ENCODE results near the gene FBXO11. TPM values are rescaled to one million over a fixed set of nuclear protein-coding genes. Genes with fewer than 3 reads are reported as not detected.

FBXO11 gene
- total and polyA plus RNA-seq, 2 donors (not counting 1 experiment from before 2014, with no cell fraction given), result 37.7 to 81.6 TPM

DNA sequence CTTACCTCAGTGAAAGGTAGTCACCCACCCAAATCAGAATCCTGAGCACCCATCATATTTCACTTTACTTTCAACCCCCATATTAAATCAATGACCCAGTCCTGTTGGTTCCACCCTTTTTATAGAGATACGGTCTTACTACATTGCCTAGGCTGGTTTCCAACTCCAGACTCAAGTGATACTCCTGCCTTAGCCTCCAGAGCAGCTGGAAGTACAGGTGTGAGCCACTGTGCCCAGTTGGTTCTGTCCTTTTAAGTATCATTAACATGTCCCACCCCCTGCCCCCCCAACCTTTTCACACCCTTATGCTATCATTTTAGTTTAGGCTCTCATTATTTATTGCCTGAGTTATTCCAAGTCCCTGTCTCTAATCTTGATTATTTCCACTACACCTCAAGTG, 94.6 kb downstream of the FBXO11 start:
- Histone ChIP-seq H3K9ac (ENCODE audit: insufficient read depth, low read length) (no peak overlapping the region), H3K4me2 (ENCODE audit: extremely low read depth, insufficient read depth, low read length) (no peak overlapping the region), H3K36me3 (ENCODE audit: control insufficient read depth, insufficient read depth, low read length) (peaks cover 6% of the 10 kb centered on the region)

GRCh38 chr2:47810850-47811249, 95.4 kb downstream of the FBXO11 start:
- Histone ChIP-seq H2AFZ (ENCODE audit: low read length) (no peak overlapping the region), H3K4me3 (replicated peaks in 1 of 4; ENCODE audit: control extremely low read depth in 1 of 4, insufficient read depth in 1 of 4, low read depth in 3 of 4, low read length in 4 of 4) (no peak overlapping the region), H3K27ac (ENCODE audit: insufficient read depth, low read length) (no peak overlapping the region), H3K9ac (ENCODE audit: insufficient read depth, low read length) (no peak overlapping the region), H3K36me3 (ENCODE audit: control insufficient read depth, insufficient read depth, low read length) (peaks cover 7% of the 10 kb centered on the region), H3K79me2 (ENCODE audit: control insufficient read depth, insufficient read depth, low read length) (no peaks in the 10 kb centered on the region), H4K20me1 (ENCODE audit: control insufficient read depth, extremely low read depth, insufficient read depth, low read length) (no peaks in the 10 kb centered on the region), H3K4me1 (ENCODE audit: control insufficient read depth, extremely low read depth, insufficient read depth, low read length) (peaks cover 6% of the 10 kb centered on the region), H3K9me3 (ENCODE audit: control insufficient read depth, insufficient read depth, low read depth, low read length) (no peaks in the 10 kb centered on the region), H3K27me3 (ENCODE audit: control insufficient read depth, insufficient read depth, low read length) (no peaks in the 10 kb centered on the region), H3K4me2 (ENCODE audit: extremely low read depth, insufficient read depth, low read length) (no peak overlapping the region)
- TF ChIP-seq, protein P1, sequence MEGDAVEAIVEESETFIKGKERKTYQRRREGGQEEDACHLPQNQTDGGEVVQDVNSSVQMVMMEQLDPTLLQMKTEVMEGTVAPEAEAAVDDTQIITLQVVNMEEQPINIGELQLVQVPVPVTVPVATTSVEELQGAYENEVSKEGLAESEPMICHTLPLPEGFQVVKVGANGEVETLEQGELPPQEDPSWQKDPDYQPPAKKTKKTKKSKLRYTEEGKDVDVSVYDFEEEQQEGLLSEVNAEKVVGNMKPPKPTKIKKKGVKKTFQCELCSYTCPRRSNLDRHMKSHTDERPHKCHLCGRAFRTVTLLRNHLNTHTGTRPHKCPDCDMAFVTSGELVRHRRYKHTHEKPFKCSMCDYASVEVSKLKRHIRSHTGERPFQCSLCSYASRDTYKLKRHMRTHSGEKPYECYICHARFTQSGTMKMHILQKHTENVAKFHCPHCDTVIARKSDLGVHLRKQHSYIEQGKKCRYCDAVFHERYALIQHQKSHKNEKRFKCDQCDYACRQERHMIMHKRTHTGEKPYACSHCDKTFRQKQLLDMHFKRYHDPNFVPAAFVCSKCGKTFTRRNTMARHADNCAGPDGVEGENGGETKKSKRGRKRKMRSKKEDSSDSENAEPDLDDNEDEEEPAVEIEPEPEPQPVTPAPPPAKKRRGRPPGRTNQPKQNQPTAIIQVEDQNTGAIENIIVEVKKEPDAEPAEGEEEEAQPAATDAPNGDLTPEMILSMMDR (conservative IDR thresholded peaks at IDR 0.05 in 1 of 2, IDR thresholded peaks at IDR 0.05 in 1 of 2; ENCODE audit: low read depth in 1 of 2, low read length in 2 of 2), result no peak
- TF ChIP-seq EZH2 (IDR thresholded peaks at IDR 0.05; ENCODE audit: low read length, missing control alignments), result no peak
- no peak for DNase-seq (ENCODE audit: low read depth in 2 of 2)

More for the DNA sequence above, 94.6 kb downstream of the FBXO11 start:
- H2AFZ ChIP-seq (ENCODE audit: low read length), result no peak overlapping the region
- H3K27ac ChIP-seq (ENCODE audit: insufficient read depth, low read length), result no peak overlapping the region
- DNase-seq (ENCODE audit: low read depth in 2 of 2), result no peak
- TF ChIP-seq EZH2 (IDR thresholded peaks at IDR 0.05; ENCODE audit: low read length, missing control alignments), result no peak
- TF ChIP-seq, protein P1 (conservative IDR thresholded peaks at IDR 0.05 in 1 of 2, IDR thresholded peaks at IDR 0.05 in 1 of 2; ENCODE audit: low read depth in 1 of 2, low read length in 2 of 2), result no peak
- H3K79me2 ChIP-seq (ENCODE audit: control insufficient read depth, insufficient read depth, low read length), result no peaks in the 10 kb centered on the region
- no peaks in the 10 kb centered on the region for H3K27me3 ChIP-seq (ENCODE audit: control insufficient read depth, insufficient read depth, low read length)
- no peaks in the 10 kb centered on the region for H3K9me3 ChIP-seq (ENCODE audit: control insufficient read depth, insufficient read depth, low read depth, low read length)
- H4K20me1 ChIP-seq (ENCODE audit: control insufficient read depth, extremely low read depth, insufficient read depth, low read length), result no peaks in the 10 kb centered on the region
- peaks cover 6% of the 10 kb centered on the region for H3K4me1 ChIP-seq (ENCODE audit: control insufficient read depth, extremely low read depth, insufficient read depth, low read length)
- H3K4me3 ChIP-seq (replicated peaks in 1 of 4; ENCODE audit: control extremely low read depth in 1 of 4, insufficient read depth in 1 of 4, low read depth in 3 of 4, low read length in 4 of 4), result no peak overlapping the region

DNA sequence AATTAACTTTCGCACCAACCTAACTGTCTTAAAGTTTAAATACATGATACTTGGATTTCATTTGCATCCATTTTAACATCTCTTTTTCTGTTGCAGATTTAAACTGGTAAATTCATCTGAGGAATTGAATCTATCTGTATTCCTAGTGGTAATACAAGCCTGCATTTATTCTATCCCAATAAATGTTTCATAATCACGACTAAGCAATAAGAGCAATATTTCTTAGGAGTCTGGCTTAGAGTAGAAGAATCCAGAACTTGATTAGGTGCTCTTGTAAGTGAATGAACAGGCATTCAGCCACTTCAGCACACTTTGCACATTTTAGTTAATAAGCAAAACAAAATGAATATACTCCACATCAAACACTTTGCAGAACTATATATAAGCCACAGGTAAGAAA, 96.4 kb downstream of the FBXO11 start:
- H3K4me2 ChIP-seq (ENCODE audit: extremely low read depth, insufficient read depth, low read length), result no peak overlapping the region
- DNase-seq (ENCODE audit: low read depth in 2 of 2), result no peak
- no peaks in the 10 kb centered on the region for H4K20me1 ChIP-seq (ENCODE audit: control insufficient read depth, extremely low read depth, insufficient read depth, low read length)
- no peaks in the 10 kb centered on the region for H3K27me3 ChIP-seq (ENCODE audit: control insufficient read depth, insufficient read depth, low read length)
- H3K36me3 ChIP-seq (ENCODE audit: control insufficient read depth, insufficient read depth, low read length), result peaks cover 7% of the 10 kb centered on the region
- H2AFZ ChIP-seq (ENCODE audit: low read length), result no peak overlapping the region
- TF ChIP-seq, protein P1 (conservative IDR thresholded peaks at IDR 0.05 in 1 of 2, IDR thresholded peaks at IDR 0.05 in 1 of 2; ENCODE audit: low read depth in 1 of 2, low read length in 2 of 2), result no peak
- TF ChIP-seq EZH2 (IDR thresholded peaks at IDR 0.05; ENCODE audit: low read length, missing control alignments), result no peak
- H3K79me2 ChIP-seq (ENCODE audit: control insufficient read depth, insufficient read depth, low read length), result no peaks in the 10 kb centered on the region
- H3K9me3 ChIP-seq (ENCODE audit: control insufficient read depth, insufficient read depth, low read depth, low read length), result no peaks in the 10 kb centered on the region
- peaks cover 6% of the 10 kb centered on the region for H3K4me1 ChIP-seq (ENCODE audit: control insufficient read depth, extremely low read depth, insufficient read depth, low read length)
- H3K27ac ChIP-seq (ENCODE audit: insufficient read depth, low read length), result no peak overlapping the region
- no peak overlapping the region for H3K4me3 ChIP-seq (replicated peaks in 1 of 4; ENCODE audit: control extremely low read depth in 1 of 4, insufficient read depth in 1 of 4, low read depth in 3 of 4, low read length in 4 of 4)
- no peak overlapping the region for H3K9ac ChIP-seq (ENCODE audit: insufficient read depth, low read length)

All from fibroblast of lung (primary cell).